Measurements from ENCODE around the gene CYB561A3.
"Not testable (repeated sequence)": the region's sequence is repeated elsewhere in the genome, so short reads cannot be mapped to it uniquely, and the experiment has no call there.

The CYB561A3 gene

GRCh38 chr11:61361741-61362541 lies at the start of gene CYB561A3, which contains the start of gene TMEM138:
CYB561A3 (minus strand) TSS chr11:61361882; CDS start chr11:61356713, 5,169 bp downstream.
TMEM138 (plus strand) TSS chr11:61362374; CDS start chr11:61364391, 2,017 bp downstream.
- peak; percentile 93 for DNase-seq (ENCODE audit: low read depth)

- no peak for DNase-seq (ENCODE audit: low read depth)
These were observed 45.5 kb upstream of the CYB561A3 start for GRCh38 chr11:61406991-61407728.

- no peak for DNase-seq (ENCODE audit: low read depth)
These were observed 44.4 kb upstream of the CYB561A3 start for GRCh38 chr11:61406067-61406466.

GRCh38 chr11:61404641-61405040 lies 43.0 kb upstream of the CYB561A3 start:
- peak; percentile 12 for DNase-seq (ENCODE audit: low read depth)

GRCh38 chr11:61404103-61404502 lies 42.4 kb upstream of the CYB561A3 start:
- DNase-seq (ENCODE audit: low read depth) = no peak

GRCh38 chr11:61403658-61404057 lies 42.0 kb upstream of the CYB561A3 start:
- no peak for DNase-seq (ENCODE audit: low read depth)

- DNase-seq (ENCODE audit: low read depth) = no peak
These were observed 39.9 kb upstream of the CYB561A3 start for GRCh38 chr11:61401573-61401972.

GRCh38 chr11:61401173-61401572 lies 39.5 kb upstream of the CYB561A3 start:
- DNase-seq (ENCODE audit: low read depth) = no peak

GRCh38 chr11:61392981-61393595 lies 31.4 kb upstream of the CYB561A3 start:
- no peak for DNase-seq (ENCODE audit: low read depth)

- DNase-seq (ENCODE audit: low read depth) = no peak
These were observed 28.5 kb upstream of the CYB561A3 start for GRCh38 chr11:61390161-61390560.

GRCh38 chr11:61384271-61385242 lies 22.9 kb upstream of the CYB561A3 start:
- DNase-seq (ENCODE audit: low read depth) = peak; percentile 55

- DNase-seq (ENCODE audit: low read depth) = not testable (repeated sequence)
These were observed 22.2 kb upstream of the CYB561A3 start for GRCh38 chr11:61383859-61384258.

- no peak for DNase-seq (ENCODE audit: low read depth)
These were observed 19.2 kb upstream of the CYB561A3 start for GRCh38 chr11:61380884-61381283.

- DNase-seq (ENCODE audit: low read depth) = peak; percentile 96
These were observed 17.1 kb upstream of the CYB561A3 start for GRCh38 chr11:61378713-61379313.

- peak; percentile 70 for DNase-seq (ENCODE audit: low read depth)
These were observed 15.9 kb upstream of the CYB561A3 start for GRCh38 chr11:61377461-61378160.

- no peak for DNase-seq (ENCODE audit: low read depth)
These were observed 14.1 kb upstream of the CYB561A3 start for GRCh38 chr11:61375761-61376108.

- DNase-seq (ENCODE audit: low read depth) = no peak
These were observed 11.2 kb upstream of the CYB561A3 start for GRCh38 chr11:61372659-61373420.

GRCh38 chr11:61370349-61371005 lies 8.8 kb upstream of the CYB561A3 start:
- no peak for DNase-seq (ENCODE audit: low read depth)

All from amniotic epithelial cell (primary cell).